Renal pelvis (tissue), 4 donors: Measurements from ENCODE around the gene SLIT3. TPM values are rescaled to one million over a fixed set of nuclear protein-coding genes. Genes with fewer than 3 reads are reported as not detected.

ENCODE experiments used
- DNase-seq: peaks from one replicate; pipeline ENCODE4 v3.0.0-alpha.2; 2013
- polyA plus RNA-seq, 3 donors: library from polyadenylated mRNA; unstranded; fragments of 120-200 nt; gene quantifications; one replicate each; pipeline ENCODE4 v1.2.1, GENCODE V29; 2013; ENCODE audit not compliant: insufficient read length in 3 of 3

The SLIT3 gene
- polyA plus RNA-seq, 3 donors: 41.2 to 62.4 (median 57.5) TPM

DNA sequence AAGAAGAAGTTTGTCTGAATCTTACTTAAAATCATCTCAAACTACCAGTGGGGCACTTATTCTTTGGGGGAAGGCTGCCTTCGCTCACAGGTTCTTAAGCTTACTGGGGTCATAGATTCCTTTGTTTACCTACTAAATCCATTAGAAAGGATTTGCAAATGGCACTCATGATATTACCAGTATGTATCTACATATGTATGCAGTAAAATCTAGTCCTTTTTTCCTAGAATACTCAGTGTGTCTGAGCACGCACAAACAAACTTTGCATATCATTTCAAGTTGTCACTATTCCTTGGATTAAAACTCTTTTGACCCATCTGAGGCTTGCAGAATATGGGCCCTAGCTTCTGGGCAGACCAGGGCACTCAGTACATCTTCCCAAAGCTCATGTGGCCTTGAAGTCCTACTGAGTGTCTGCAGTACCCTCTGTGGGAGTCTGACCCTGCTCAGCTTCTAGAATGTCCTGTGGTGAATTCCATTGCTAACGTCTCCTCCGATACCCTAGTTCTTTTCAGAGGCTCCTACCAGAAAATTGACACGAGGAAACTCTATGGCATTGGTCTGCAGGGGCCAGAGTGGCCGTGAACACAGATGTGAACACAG, 297.9 kb downstream of the SLIT3 start:
- DNase-seq: no peak

DNA sequence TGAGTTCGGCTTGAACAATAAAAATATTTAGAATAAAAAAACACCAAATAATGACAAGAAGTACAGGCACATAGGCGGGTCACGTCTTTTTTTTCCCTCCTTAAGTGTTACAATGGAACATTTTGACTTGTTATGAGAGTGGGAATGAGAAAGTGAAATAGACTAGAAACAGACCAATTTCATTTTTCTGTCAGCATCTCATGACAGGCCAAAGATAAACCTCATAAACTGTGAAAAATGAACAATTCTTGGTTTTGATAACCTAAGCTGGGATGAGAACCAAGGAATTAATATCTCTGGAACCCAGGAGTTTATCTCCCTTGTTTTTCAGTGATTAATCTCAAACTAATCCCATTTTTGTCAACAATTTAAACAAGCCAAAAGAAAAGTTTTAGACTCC, 299.5 kb downstream of the SLIT3 start:
- no peak for DNase-seq

DNA sequence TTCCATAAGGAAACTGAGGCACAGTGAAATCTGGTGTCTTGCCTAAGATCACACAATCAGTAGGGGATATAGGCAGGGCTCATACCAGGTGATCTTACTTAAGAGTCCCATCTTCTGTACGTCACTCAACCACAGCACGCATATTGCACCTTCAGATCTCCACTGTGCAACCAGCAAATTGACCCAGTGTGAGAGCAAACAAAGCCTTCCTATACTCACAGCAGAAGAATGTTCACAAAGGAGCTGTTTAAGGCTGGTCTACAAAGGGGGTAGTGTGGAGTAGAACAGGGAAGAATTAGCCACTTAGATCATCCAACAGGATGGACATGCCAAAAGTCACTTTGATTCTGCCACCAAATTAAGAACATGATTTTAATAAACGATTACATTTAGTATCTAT, 305.9 kb downstream of the SLIT3 start:
- DNase-seq: no peak

DNA sequence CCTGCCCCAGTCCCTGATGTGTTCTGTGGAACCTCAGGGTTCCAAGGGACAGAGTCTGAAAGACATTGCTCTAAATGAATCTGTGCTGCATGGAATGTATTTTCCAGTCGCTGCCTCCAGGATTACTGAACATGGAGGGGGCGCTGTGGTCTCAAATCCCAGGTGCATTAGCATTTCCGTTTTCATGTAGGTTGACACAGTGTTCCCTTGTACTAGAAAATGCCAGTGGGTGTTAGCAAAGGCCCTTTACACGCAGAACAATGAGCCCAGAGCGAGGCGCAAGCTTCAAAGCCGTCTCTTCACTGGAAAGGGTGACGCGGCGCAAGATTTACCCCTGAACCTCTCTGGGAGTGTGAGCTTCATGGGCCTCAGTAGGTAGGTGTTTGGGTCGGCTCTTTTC, 308.3 kb downstream of the SLIT3 start:
- no peak for DNase-seq

DNA sequence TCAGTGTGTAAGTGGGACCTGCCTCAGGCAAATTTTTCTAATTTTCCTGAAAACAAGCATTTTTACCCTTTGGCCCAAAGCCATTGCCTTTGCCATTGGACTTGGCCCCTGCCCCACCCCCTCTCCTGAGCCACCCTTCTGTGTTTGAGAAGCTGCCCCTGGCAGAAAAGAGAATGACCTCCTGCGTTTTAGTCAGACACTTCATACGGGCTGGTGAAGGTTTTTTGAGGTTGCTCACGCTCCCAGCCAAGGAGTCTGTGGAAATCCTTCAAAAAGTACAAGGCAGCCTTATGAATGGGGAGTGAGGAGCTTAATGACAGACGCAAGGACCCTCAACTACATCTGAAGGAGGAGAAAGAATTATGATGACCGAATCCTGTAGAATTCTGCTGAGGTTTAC, 308.9 kb downstream of the SLIT3 start:
- DNase-seq: no peak

DNA sequence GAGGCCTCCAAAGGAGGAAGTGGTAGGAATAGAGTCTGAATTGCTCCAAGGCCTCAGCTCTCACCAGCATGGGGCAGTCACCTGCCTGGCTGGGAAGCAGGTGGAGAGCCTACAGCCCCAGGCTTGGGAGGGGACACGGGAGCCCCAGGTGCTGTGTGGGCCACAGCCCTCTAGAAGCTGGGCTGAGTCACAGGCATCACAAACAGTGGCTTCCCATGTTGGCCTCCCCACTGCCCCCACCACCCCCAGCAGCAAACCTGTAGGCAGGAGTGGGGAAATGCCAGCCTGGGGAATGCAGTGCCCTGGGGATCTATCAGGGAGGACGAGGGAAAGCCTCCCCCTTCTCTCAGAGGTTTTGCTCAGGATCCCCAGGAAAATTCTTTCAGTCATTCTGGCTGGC, 309.6 kb downstream of the SLIT3 start:
- no peak for DNase-seq

DNA sequence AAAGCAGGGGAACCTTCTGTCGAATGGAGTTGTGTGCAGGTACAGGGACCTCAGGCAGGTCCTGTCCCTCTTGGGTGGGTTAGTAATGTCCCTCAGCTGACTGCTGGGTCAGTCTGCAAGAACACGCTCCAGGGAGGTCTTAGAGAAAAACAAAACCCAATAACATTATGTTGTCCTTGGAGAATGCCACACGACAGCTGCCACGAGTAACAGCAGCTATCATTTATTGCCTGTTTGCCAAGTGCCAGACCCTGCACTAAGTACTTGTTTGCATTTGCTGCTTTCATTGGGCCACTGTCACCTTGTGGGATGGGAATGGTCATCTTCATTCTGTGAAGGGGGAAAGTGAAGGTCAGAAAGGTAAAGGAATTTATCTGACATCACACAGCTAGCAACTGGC, 310.3 kb downstream of the SLIT3 start:
- DNase-seq: no peak

DNA sequence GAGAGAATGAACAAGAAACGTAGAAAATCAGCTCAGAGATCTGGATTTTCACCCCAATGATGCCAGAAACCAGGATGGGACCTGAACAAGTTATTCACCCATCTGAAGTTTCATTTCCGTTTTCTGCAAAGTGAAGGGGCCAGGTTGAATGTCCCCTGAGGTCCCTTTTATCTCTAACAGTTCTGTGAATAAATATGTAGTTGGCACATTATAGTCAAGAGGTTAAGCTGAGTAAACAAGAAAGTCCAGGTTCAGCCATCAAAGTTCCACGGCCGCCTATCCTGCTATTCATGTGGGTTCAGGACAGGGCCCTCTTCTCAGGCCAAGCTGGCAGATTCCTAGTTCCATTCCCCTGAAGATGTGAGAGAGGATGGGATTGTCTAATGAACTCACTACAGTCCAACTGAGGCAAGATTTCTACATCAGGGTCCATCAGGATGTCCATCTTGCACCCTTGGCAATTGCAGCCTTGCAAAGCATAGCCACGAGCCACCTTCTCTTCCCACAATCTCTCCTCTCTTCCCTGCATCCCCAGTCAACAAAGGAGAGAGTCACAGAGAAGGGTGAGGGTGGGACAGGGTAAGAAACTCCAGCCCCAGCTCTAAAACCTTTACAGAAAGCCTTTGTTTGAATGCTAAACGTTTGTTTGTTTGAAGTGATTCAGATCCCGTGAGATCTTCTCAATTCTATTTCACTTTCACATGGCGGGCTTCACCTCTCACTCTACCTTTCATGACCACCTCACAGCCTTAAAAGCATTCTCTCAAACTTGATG, 311.0 kb downstream of the SLIT3 start:
- no peak for DNase-seq

DNA sequence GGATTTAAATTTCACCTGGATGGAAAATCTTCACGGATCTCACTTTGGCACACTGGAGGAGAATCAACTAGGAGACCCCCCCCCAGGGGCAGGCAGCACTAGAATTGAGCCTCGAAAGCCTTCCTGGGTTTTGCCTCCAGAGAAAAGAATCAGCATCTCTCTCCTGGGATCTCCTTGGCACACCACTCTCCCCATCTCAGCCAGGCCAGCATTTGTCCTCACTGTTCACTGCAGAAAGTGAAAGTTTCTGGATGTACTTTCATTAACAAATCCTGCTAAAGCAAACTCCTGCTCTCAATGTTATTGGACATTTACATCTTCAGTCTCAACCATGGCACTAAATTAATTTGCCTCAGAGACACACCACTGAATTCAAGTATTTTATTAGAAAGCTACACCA, 312.2 kb downstream of the SLIT3 start:
- DNase-seq: no peak

DNA sequence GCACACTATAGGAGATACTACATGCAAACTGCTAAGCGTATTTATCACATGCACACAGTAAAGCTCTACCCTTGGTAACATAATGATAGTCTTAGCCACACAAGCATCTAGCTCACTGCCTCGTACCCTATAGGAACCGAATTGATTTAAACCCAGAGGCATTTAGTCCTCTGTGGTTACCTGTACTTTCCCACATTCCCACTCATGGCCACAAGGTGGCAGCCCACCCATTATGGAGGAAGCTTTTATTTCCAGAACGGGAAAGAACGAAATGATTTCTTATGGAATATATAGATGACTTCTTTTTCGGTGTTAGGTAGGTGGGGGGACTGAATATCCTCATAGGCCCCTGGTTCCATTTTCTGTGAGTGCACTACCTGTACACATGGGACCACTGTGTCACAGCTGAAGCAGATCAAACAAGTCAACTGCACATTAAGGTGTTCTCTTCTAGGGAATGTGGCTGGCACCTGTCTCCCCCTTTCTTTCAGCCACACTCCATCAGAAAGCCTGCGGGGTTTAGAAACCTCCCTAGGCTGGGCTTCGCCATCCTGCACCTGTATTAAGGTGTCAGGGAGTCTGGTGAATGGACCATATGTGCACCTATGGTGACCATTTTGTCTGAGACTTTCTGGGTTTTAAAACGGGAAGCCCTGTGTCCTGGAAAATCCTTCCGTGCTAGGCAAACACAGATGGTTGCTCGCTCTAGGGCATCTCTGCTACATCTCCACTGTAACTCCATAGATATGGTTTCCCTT, 313.2 kb downstream of the SLIT3 start:
- DNase-seq: peak; percentile 74

DNA sequence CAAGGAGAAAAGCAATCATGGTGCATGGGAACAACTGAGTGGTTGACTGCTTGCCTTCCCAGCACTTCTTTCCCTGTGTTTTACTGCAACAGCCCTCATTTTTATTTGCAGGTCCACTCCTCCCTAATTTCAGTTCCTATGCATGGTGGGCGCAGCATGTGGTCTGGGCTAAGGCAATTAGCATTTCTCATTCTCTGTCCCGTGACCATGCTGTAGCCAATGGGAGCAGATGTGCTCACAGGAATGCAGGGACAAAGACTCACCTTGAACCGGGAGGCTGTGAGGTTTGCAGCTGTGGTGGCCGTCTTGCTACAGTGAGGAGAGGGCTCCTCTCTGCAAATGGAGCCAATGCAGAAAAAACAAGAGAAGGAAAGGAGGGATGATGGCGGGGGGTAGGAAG, 315.5 kb downstream of the SLIT3 start:
- DNase-seq: no peak

DNA sequence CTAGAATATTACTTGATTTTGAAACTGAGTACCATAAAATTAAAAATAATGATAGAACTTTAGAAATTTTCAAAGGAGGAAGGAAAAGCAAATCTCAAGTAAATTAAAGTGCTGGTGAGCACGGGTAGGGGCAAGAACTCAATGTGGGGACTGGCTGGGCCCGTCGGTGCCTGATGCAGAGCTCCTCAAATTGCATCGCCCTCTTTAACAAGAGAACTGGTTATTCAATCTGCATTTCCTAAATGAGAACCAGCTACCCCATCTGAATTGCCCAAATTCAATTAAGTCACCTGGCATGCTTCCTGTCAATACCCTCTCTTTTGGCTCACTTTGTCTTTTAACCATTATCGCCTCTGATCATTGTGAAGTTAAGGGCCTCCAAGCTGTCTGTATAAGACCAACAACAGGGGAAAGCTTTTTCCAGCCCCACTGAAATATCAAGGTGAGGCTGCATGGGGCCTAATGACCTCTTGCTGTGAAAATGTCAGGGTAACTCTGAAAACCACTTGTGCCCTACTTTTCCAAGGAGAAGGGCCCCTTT, 316.7 kb downstream of the SLIT3 start:
- no peak for DNase-seq

DNA sequence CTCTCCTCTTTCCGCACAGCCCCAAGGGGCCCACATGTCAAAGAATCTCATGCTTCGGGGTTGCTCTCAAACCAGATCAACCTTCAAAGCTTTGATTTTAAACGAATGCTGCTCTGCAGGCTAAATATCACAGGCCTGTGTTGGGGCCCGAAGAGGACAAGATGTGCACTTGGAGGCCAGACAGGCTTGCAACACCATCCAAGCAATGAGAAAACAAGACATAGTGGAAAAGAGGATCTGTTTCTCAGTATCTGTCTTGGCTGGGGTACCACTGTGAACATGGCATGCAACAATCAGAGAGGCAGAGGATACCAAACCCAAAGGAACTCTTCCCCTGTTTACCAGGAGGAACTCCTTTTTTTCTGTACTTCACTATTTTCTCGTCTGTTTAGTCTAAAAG, 321.8 kb downstream of the SLIT3 start:
- DNase-seq: no peak

DNA sequence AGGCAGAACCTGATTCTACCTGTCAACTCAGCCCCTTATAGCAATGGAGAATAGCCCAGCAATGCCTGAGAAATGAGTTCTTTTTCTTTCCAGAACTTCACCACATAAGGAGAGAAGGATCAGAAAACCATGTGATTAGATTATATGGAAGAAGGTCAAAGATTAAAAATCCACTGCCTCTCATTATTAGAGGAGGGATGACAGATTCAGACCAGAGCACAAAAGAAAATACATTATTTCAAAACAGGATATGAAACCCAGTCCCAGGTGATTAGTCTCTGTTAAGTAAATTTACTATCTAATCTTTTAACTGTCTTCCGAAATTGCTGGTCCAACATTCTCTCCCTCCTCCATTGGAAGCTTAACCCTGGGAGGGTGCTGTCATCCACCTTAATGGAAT, 322.4 kb downstream of the SLIT3 start:
- no peak for DNase-seq

DNA sequence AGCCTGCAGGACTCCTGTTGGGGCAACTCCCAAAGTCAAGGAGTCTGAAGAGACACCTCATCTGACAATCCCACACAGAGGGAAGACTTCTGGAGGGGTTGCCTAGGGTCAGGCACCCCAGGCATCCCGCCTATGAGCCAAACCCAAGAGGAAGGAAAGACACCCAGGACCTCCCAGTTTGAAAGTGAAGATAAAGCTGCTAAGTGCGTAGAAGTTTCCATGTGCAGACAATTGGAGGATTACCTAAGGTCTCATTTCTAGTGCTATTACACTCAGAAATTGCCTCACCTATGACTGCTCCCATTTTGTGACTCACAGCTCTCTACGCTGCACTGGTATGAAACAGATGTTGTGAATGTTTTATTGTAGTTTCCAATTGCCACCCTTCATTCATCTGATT, 322.9 kb downstream of the SLIT3 start:
- no peak for DNase-seq

DNA sequence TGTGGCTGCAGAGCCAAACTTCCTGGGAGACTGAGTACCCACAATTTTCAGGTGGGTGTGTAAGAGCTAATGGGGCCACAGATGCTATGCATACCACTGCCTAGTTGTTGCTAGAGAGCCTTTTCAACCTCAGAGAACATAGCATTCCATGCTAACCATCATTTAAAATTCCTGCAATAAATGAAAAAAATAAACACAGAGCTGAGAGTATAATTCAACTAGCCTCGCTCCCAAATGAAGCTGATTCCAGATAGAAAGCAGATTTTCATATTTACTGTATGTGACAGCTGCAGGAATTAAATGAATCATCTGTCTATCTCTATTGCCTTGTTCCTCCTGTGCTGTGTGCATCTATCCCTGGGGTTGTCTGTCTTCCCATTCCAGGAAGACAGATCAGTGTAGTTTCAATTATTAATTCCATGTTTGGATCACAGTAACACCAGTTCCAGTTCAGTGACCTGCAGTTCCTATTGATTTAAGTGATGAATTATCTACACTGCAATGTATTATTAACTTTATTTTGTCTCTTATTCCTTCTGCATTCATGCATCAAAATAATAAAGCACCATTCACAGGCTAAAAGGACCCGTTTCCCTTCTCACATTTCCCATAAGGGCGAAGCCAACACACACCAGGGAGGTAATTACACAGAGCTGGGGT, 324.5 kb downstream of the SLIT3 start:
- no peak for DNase-seq

DNA sequence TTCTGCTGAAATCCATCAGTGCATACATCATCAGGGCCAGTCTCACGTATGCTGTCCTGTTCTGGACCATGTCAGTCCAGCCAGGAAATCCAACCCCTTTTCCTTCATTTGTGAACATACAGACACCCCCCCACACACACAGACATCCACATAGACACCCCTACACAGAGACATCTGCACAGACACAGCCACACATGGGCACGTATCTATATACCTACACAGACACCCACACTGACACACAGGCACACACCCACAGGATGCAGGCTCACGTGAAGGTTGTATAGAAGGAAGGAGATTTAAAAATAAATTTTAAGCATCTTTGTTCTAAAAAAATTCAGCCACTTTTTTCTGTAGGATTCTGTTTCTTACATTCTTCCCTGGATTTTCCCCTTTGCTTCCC, 325.6 kb downstream of the SLIT3 start:
- DNase-seq: no peak

DNA sequence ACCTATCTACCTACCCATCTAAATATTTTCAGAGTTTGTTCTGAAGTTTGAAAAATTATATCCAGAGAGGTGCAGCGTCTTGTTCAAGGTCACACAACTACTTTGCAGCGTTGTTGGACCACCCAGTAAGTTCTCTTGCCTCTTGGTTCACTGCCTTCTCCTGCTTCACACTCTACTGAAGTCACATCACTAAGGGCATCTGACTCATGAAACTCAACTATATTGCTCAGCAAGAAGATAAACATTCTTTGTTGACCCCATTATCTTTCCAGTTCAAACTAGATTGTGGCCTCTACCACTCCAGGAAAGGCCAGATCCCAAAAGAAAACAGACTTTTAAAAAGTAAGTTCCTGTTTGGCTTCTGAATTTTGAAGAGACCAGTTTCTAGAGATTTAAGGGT, 326.9 kb downstream of the SLIT3 start:
- no peak for DNase-seq

DNA sequence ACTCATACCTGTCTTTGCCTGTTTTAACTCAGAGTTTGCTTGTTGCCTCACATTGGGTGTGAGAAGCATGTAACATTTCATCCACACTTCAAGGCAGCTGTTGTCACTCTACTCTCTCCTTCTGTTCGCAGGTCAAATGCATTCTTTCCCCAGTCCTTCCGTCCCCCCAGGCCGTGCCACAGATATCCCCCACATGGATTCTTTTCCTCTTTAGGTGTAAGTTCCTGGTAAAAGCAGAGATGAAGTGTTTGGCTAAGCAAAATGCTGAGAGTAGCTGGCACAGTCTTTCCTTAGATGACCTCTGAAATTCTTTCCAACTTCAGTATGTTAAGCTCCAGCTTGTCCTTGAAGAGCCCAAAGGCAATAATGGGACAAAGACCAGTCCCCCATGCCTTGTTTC, 328.2 kb downstream of the SLIT3 start:
- DNase-seq: no peak

DNA sequence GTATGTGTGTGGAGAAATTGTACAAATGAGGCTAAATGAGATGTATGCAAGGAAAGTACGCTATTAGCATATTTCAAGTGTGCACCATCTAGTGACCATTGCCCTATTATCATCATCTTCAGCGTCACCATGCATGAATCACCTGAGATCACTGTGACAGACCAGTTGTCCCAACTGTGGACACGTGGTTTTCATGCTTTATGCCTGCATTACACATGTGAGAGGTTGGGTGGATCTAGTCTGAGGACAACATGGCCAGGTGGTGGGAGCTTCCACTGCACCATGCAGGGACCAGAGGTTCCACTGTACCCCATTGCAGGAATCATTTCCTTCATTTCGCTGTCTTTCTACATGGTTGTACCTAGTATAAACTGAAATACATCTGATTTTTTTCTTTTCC, 329.8 kb downstream of the SLIT3 start:
- DNase-seq: no peak

DNA sequence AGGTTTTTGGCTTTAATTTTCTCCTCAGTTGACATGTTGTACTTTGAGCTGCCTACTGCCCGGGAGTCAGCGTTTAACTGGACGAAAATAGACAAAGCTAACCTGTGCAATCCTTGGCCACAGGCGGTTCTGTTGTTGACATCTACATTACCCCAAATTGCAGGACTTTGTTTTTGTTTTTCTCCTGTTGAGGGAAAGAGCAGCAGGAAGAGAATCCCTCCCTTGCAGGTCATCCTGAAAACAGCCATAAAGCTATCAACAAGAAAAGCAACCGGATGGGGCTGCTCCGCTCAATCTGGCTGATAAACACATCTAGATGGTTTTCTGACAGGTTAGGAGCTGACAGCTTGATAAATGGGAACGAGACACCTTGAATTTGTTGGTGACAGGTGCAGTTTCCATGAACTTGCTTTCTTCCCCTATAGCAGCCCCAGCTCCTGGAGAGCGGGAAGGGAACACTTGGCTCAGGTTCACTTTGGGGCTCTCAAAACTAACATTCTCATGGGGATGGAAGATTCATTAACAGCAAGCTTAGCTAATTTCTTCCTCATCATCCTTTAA, 331.5 kb downstream of the SLIT3 start:
- peak; percentile 51 for DNase-seq
